WTC11 (cell line): ENCODE data around the gene UBE2L3. TPM values are rescaled to one million over a fixed set of nuclear protein-coding genes. Genes with fewer than 3 reads are reported as not detected.

Experiments
- ATAC-seq: fragments of 200-7000 bp; cut with Tn5 transposase; 2 replicates; pipeline ENCODE4 v1.10.0; 2021; ENCODE audit warnings: mild to moderate bottlenecking, moderate library complexity
- CTCF ChIA-PET: fragments of 300-600 bp; sonication (Branson Sonifier 250); formaldehyde crosslinking; loops from one replicate; lab custom pipeline; 2021; ENCODE audit warnings: antibody characterized with exemption; lab: Charles Lee
- POLR2A ChIA-PET: fragments of 350-600 bp; sonication (Branson Sonifier 250); formaldehyde crosslinking; loops from one replicate; lab custom pipeline; 2021; ENCODE audit warnings: antibody characterized with exemption; lab: Charles Lee
- DNase-seq: peaks from one replicate; pipeline ENCODE4 v3.0.0; 2021; ENCODE audit warnings: low spot score
- H3K27ac Mint-ChIP-seq: 2 replicates; pipeline ENCODE4 v1.8.0; 2021; ENCODE audit warnings: mixed read lengths
- H3K27me3 Mint-ChIP-seq: 2 replicates; pipeline ENCODE4 v1.8.0; 2021; ENCODE audit warnings: low read depth, mild to moderate bottlenecking, moderate library complexity, mixed read lengths
- H3K36me3 Mint-ChIP-seq: 2 replicates; pipeline ENCODE4 v1.8.0; 2021; ENCODE audit warnings: mixed read lengths
- H3K4me1 Mint-ChIP-seq: 2 replicates; pipeline ENCODE4 v1.8.0; 2022; ENCODE audit warnings: mixed read lengths
- H3K4me3 Mint-ChIP-seq: 2 replicates; pipeline ENCODE4 v1.8.0; 2021; ENCODE audit warnings: mild to moderate bottlenecking, moderate library complexity, mixed read lengths
- H3K9me3 Mint-ChIP-seq: 2 replicates; pipeline ENCODE4 v1.8.0; 2021; ENCODE audit warnings: mixed read lengths
- ATF1 ChIP-seq: sonication (generic); formaldehyde crosslinking; IDR thresholded peaks from 2 replicates; pipeline ENCODE4 v1.8.1; 2023; ENCODE audit warnings: mild to moderate bottlenecking, moderate library complexity, missing genetic modification reagents
- CREB1 ChIP-seq: sonication (generic); formaldehyde crosslinking; IDR thresholded peaks from 2 replicates; pipeline ENCODE4 v1.8.0; 2023; ENCODE audit warnings: mild to moderate bottlenecking, missing genetic modification reagents
- CREM ChIP-seq: sonication (generic); formaldehyde crosslinking; IDR thresholded peaks from 2 replicates; pipeline ENCODE4 v1.8.1; 2022; ENCODE audit warnings: mild to moderate bottlenecking, missing genetic modification reagents, moderate library complexity
- ESRRA ChIP-seq: sonication (generic); formaldehyde crosslinking; IDR thresholded peaks from 2 replicates; pipeline ENCODE4 v1.8.1; 2022; ENCODE audit warnings: mild to moderate bottlenecking, missing genetic modification reagents, borderline replicate concordance
- MYBL2 ChIP-seq: sonication (generic); formaldehyde crosslinking; IDR thresholded peaks from 2 replicates; pipeline ENCODE4 v1.8.1; 2023; ENCODE audit warnings: mild to moderate bottlenecking, moderate library complexity, missing genetic modification reagents
- NFE2L1 ChIP-seq: sonication (generic); formaldehyde crosslinking; IDR thresholded peaks from 2 replicates; pipeline ENCODE4 v1.8.1; 2023; ENCODE audit warnings: missing genetic modification reagents
- SMAD3 ChIP-seq: sonication (generic); formaldehyde crosslinking; IDR thresholded peaks from 2 replicates; pipeline ENCODE4 v1.8.0; 2022; ENCODE audit warnings: missing genetic modification reagents, mild to moderate bottlenecking, borderline replicate concordance
- SP1 ChIP-seq: sonication (generic); formaldehyde crosslinking; conservative IDR thresholded peaks from 2 replicates; pipeline ENCODE4 v1.8.1; 2022; ENCODE audit warnings: missing genetic modification reagents
- ZNF121 ChIP-seq: sonication (generic); formaldehyde crosslinking; IDR thresholded peaks from 2 replicates; pipeline ENCODE4 v1.8.0; 2023; ENCODE audit warnings: missing genetic modification reagents
- total RNA-seq: library from RNA; stranded (reverse); gene quantifications from 3 replicates; pipeline ENCODE4 v1.2.3, GENCODE V29; 2021
- TF ChIP-seq, protein P1 (sequence below): fragments of 250-450 bp; sonication (Bioruptor Pico); conservative IDR thresholded peaks from 2 replicates; pipeline ENCODE4 v1.9.0; 2021; ENCODE audit warnings: mild to moderate bottlenecking
- TF ChIP-seq, protein P2 (sequence below): sonication (generic); formaldehyde crosslinking; IDR thresholded peaks from 2 replicates; pipeline ENCODE4 v1.8.1; 2023; ENCODE audit warnings: mild to moderate bottlenecking, missing genetic modification reagents
- TF ChIP-seq, protein P3 (sequence below): fragments of 250-450 bp; sonication (Bioruptor Pico); IDR thresholded peaks from 2 replicates; pipeline ENCODE4 v1.9.0; 2021; ENCODE audit warnings: mild to moderate bottlenecking, borderline replicate concordance
- TF ChIP-seq, protein P4 (sequence below): sonication (generic); formaldehyde crosslinking; conservative IDR thresholded peaks from 2 replicates; pipeline ENCODE4 v1.8.1; 2022; ENCODE audit warnings: mild to moderate bottlenecking, missing genetic modification reagents
- TF ChIP-seq, protein P5 (sequence below): sonication (generic); formaldehyde crosslinking; conservative IDR thresholded peaks from 2 replicates; pipeline ENCODE4 v1.8.1; 2023; ENCODE audit warnings: mild to moderate bottlenecking, low read depth, missing genetic modification reagents, moderate library complexity
- TF ChIP-seq, protein P6 (sequence below): sonication (generic); formaldehyde crosslinking; IDR thresholded peaks from 2 replicates; pipeline ENCODE4 v1.8.1; 2023; ENCODE audit warnings: mild to moderate bottlenecking, missing genetic modification reagents, moderate library complexity
- TF ChIP-seq, protein P7 (sequence below): sonication (generic); formaldehyde crosslinking; IDR thresholded peaks from 2 replicates; pipeline ENCODE4 v1.8.0; 2022; ENCODE audit warnings: mild to moderate bottlenecking, missing genetic modification reagents
- TF ChIP-seq, protein P8 (sequence below): sonication (generic); formaldehyde crosslinking; IDR thresholded peaks from 2 replicates; pipeline ENCODE4 v1.8.1; 2023; ENCODE audit warnings: mild to moderate bottlenecking, missing genetic modification reagents, moderate library complexity

UBE2L3 gene
- total RNA-seq, 1 experiment from 2014 or later, result 79.1 TPM

DNA sequence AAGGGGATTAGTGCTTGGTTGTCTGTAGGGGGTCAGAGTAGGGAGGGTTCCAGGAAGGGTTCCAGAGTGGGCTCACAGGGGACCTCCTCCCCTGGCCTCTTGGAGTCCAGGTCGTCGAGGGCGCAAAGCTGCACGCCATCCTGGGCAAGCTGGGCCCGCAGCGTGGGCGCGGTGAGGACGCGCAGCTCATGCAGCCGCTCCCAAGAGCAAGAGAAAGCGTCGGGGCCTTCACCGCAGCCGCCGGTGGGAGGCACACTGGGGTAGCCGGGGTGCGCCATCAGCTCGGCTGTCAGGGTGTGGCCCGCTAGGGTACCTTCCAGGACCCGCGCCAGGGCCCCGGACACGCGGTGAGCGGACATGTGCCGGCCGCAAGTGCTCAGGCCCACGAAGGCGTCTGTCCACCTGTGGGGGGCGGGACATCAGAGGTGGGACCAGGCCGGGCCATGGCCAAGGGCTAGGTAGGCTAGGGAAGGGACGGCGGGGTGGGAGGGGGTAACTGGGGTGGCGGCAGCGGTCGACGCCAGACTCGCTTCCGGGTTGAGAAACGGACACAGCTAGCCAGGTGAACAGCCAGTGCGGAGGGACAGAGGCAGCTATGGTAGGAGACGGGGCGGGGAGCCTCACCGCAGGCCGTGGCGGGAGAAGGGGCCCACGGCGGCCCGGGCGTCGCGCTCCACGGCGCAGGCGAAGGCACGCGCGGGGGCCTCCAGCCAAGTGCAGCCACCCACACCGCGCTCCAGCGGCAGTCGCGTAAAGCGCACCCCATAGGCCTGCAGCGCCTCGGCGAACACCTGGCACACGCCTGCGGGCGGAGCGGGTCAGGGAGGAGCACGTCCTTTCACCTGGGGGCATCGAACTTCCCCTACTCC, 61.1 kb downstream of the UBE2L3 start:
- Mint-ChIP-seq H3K36me3 (peaks cover 14% of the 10 kb centered on the region), H3K4me1 (peaks cover 24% of the 10 kb centered on the region), H3K27me3 (peaks cover 11% of the 10 kb centered on the region), H3K9me3 (no peaks in the 10 kb centered on the region; the same call in 1 of the 2 replicates), H3K4me3 (peak overlapping the region; percentile 80)
- TF ChIP-seq, protein P1, sequence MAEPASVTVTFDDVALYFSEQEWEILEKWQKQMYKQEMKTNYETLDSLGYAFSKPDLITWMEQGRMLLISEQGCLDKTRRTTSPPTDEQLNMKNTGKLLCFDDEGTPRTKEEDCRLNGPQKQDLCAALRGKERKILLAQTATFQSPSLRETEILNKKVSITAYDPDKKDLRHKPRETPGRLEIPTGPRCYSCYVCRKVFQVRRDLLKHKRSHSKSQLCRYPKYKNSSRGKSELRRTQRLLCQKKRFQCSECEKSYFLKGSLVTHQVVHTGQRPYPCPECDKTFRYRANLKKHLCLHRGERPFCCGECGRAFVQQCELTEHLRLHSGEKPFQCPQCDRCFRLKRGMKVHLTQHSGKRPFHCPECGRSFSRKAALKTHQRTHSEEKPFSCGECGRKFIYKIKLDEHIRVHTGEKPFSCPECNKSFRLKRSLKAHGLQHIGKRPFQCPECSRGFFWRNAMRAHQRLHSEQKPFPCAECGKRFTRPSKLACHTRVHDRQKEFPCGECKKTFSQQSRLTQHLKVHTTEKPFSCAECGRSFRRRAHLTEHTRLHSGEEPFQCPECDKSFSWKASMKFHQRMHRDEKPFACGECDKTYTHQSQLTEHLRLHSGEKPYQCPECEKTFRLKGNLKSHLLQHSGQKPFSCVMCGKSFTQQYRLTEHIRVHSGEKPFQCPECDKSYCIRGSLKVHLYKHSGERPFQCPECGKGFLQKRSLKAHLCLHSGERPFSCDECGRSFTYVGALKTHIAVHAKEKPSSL (CRISPR knock-in tag), result no peak
- TF ChIP-seq, protein P2, sequence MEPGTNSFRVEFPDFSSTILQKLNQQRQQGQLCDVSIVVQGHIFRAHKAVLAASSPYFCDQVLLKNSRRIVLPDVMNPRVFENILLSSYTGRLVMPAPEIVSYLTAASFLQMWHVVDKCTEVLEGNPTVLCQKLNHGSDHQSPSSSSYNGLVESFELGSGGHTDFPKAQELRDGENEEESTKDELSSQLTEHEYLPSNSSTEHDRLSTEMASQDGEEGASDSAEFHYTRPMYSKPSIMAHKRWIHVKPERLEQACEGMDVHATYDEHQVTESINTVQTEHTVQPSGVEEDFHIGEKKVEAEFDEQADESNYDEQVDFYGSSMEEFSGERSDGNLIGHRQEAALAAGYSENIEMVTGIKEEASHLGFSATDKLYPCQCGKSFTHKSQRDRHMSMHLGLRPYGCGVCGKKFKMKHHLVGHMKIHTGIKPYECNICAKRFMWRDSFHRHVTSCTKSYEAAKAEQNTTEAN, result no peak
- TF ChIP-seq, protein P3, sequence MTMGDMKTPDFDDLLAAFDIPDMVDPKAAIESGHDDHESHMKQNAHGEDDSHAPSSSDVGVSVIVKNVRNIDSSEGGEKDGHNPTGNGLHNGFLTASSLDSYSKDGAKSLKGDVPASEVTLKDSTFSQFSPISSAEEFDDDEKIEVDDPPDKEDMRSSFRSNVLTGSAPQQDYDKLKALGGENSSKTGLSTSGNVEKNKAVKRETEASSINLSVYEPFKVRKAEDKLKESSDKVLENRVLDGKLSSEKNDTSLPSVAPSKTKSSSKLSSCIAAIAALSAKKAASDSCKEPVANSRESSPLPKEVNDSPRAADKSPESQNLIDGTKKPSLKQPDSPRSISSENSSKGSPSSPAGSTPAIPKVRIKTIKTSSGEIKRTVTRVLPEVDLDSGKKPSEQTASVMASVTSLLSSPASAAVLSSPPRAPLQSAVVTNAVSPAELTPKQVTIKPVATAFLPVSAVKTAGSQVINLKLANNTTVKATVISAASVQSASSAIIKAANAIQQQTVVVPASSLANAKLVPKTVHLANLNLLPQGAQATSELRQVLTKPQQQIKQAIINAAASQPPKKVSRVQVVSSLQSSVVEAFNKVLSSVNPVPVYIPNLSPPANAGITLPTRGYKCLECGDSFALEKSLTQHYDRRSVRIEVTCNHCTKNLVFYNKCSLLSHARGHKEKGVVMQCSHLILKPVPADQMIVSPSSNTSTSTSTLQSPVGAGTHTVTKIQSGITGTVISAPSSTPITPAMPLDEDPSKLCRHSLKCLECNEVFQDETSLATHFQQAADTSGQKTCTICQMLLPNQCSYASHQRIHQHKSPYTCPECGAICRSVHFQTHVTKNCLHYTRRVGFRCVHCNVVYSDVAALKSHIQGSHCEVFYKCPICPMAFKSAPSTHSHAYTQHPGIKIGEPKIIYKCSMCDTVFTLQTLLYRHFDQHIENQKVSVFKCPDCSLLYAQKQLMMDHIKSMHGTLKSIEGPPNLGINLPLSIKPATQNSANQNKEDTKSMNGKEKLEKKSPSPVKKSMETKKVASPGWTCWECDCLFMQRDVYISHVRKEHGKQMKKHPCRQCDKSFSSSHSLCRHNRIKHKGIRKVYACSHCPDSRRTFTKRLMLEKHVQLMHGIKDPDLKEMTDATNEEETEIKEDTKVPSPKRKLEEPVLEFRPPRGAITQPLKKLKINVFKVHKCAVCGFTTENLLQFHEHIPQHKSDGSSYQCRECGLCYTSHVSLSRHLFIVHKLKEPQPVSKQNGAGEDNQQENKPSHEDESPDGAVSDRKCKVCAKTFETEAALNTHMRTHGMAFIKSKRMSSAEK, result 0 out of 2 replicates have a peak, but pooled peaks have one; percentile 66
- TF ChIP-seq CREB1 (CRISPR knock-in tag), result no peak
- TF ChIP-seq NFE2L1 (CRISPR knock-in tag), result no peak
- TF ChIP-seq, all 79 proteins: peak for 1
- ATAC-seq (peak; percentile 5), DNase-seq (no peak)
- POLR2A ChIA-PET, result interaction anchor here (0.9 to 3.1 kb wide), 4 partner anchors 13 to 60 kb away, joined by 3 to 22 read pairs (median 3); partner anchors contain the start of gene SDF2L1
- CTCF ChIA-PET, result interaction anchor here (0.5 to 13.4 kb wide), 28 partner anchors 10 to 1324 kb away, joined by 3 to 273 read pairs (median 5); partner anchors contain the start of genes PPIL2 and SDF2L1
- no peak overlapping the region for H3K27ac Mint-ChIP-seq

DNA sequence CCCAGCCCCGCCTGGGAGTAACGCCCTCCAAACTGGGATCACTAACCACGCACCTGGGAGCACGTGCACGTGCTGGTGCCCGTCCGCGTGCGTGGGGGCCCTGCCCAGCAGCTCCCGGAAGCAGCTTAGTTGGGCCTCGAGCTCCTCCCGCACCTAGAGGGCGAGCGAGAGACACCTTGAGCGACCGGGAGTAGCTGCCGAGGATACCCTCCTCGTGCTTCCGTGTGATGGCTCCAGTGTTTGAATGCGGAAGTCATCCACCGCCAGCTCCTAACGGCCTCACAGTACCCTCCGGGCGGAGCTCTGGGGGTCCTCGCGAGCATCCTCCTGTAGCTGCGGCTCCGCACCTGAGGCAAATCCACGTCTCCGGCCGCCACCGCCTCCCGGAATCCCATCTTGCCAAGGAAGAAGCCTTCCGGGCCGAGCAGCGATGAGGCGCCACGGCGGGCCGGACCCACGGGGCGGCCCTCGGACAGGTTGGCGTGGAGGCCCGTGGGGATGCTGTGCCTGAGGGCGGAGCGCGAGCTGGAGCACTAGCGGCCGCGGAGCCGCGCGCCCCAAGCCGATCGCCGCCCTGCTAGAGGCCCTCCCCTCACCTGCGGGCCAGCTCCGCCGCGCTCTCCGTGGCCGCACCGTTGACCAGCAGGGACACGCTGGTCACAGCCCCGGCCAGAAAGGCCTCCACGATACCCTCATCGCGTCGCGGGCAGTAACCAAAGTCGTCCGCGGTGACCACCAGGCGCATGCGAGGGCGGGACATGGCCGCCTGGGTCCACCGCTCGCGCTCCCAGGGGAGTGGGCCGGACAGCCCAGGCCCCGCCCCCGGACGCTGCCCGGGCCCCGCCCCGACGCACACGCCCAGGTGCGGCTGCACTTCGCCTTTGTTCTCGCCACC, 62.0 kb downstream of the UBE2L3 start, which contains the start of gene YDJC:
TSS of gene YDJC (minus strand) at position 768 of the 895 bp plus-strand sequence. CDS start at position 760, 8 bp downstream.
- H3K4me3 Mint-ChIP-seq, result peak within 1 kb of the TSS; percentile 80
- peaks cover 11% of the 10 kb centered on the region for H3K27me3 Mint-ChIP-seq
- 0 out of 2 replicates have a peak within 1 kb of the TSS, but pooled peaks have one; percentile 19 for H3K27ac Mint-ChIP-seq
- CTCF ChIA-PET, result interaction anchor here (0.5 to 13.4 kb wide), 30 partner anchors 9 to 1325 kb away, joined by 3 to 273 read pairs (median 4); partner anchors contain the start of genes PPIL2 and SDF2L1
- peaks cover 19% of the 10 kb centered on the region for H3K4me1 Mint-ChIP-seq
- ATAC-seq (peak; percentile 78), DNase-seq (peak; percentile 97)
- no peaks in the 10 kb centered on the region; the same call in 1 of the 2 replicates for H3K9me3 Mint-ChIP-seq
- H3K36me3 Mint-ChIP-seq, result peaks cover 14% of the 10 kb centered on the region
- POLR2A ChIA-PET, result interaction anchor here (0.9 to 3.1 kb wide), 4 partner anchors 13 to 61 kb away, joined by 3 to 22 read pairs (median 3); partner anchors contain the start of gene SDF2L1
- TF ChIP-seq, protein P4, sequence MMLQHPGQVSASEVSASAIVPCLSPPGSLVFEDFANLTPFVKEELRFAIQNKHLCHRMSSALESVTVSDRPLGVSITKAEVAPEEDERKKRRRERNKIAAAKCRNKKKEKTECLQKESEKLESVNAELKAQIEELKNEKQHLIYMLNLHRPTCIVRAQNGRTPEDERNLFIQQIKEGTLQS, result peak; percentile 67; the same call in 1 of the 2 replicates
- TF ChIP-seq, protein P5, sequence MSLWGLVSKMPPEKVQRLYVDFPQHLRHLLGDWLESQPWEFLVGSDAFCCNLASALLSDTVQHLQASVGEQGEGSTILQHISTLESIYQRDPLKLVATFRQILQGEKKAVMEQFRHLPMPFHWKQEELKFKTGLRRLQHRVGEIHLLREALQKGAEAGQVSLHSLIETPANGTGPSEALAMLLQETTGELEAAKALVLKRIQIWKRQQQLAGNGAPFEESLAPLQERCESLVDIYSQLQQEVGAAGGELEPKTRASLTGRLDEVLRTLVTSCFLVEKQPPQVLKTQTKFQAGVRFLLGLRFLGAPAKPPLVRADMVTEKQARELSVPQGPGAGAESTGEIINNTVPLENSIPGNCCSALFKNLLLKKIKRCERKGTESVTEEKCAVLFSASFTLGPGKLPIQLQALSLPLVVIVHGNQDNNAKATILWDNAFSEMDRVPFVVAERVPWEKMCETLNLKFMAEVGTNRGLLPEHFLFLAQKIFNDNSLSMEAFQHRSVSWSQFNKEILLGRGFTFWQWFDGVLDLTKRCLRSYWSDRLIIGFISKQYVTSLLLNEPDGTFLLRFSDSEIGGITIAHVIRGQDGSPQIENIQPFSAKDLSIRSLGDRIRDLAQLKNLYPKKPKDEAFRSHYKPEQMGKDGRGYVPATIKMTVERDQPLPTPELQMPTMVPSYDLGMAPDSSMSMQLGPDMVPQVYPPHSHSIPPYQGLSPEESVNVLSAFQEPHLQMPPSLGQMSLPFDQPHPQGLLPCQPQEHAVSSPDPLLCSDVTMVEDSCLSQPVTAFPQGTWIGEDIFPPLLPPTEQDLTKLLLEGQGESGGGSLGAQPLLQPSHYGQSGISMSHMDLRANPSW (CRISPR knock-in tag), result no peak
- TF ChIP-seq ATF1 (CRISPR knock-in tag) (peak; percentile 97), MYBL2 (CRISPR knock-in tag) (peak; percentile 92), SP1 (CRISPR knock-in tag) (peak; percentile 87), SMAD3 (CRISPR knock-in tag) (peak; percentile 96), ZNF121 (CRISPR knock-in tag) (no peak), CREM (CRISPR knock-in tag) (peak; percentile 89), ESRRA (CRISPR knock-in tag) (peak; percentile 97)
- TF ChIP-seq, protein P6, sequence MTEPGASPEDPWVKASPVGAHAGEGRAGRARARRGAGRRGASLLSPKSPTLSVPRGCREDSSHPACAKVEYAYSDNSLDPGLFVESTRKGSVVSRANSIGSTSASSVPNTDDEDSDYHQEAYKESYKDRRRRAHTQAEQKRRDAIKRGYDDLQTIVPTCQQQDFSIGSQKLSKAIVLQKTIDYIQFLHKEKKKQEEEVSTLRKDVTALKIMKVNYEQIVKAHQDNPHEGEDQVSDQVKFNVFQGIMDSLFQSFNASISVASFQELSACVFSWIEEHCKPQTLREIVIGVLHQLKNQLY (CRISPR knock-in tag), result 0 out of 2 replicates have a peak, but pooled peaks have one; percentile 91
- TF ChIP-seq, protein P7, sequence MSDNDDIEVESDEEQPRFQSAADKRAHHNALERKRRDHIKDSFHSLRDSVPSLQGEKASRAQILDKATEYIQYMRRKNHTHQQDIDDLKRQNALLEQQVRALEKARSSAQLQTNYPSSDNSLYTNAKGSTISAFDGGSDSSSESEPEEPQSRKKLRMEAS (CRISPR knock-in tag), result peak; percentile 100
- TF ChIP-seq, protein P8, sequence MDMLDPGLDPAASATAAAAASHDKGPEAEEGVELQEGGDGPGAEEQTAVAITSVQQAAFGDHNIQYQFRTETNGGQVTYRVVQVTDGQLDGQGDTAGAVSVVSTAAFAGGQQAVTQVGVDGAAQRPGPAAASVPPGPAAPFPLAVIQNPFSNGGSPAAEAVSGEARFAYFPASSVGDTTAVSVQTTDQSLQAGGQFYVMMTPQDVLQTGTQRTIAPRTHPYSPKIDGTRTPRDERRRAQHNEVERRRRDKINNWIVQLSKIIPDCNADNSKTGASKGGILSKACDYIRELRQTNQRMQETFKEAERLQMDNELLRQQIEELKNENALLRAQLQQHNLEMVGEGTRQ (CRISPR knock-in tag), result no peak
